Measurements from ENCODE around the gene INPP4B.
"Not testable (repeated sequence)": the region's sequence is repeated elsewhere in the genome, so short reads cannot be mapped to it uniquely, and the experiment has no call there.

INPP4B gene

GRCh38 chr4:142823796-142824195, 22.3 kb downstream of the INPP4B start:
- DNase-seq, result no peak

GRCh38 chr4:142818476-142818875, 27.6 kb downstream of the INPP4B start:
- DNase-seq, result no peak

GRCh38 chr4:142818031-142818430, 28.1 kb downstream of the INPP4B start:
- DNase-seq, result peak in 1 of 2 experiments; percentile 53

- peak; percentile 13 to 78 for DNase-seq
Observed at GRCh38 chr4:142817442-142817841, 28.7 kb downstream of the INPP4B start.

GRCh38 chr4:142815834-142816233, 30.3 kb downstream of the INPP4B start:
- DNase-seq, result peak in 1 of 2 experiments; percentile 11

- DNase-seq, result no peak
Observed at GRCh38 chr4:142813388-142813787, 32.7 kb downstream of the INPP4B start.

GRCh38 chr4:142812091-142812490, 34.0 kb downstream of the INPP4B start:
- no peak for DNase-seq

- no peak for DNase-seq
Observed at GRCh38 chr4:142811034-142811433, 35.1 kb downstream of the INPP4B start.

- no peak for DNase-seq
Observed at GRCh38 chr4:142809559-142809958, 36.5 kb downstream of the INPP4B start.

- DNase-seq, result not testable (repeated sequence)
Observed at GRCh38 chr4:142803879-142804278, 42.2 kb downstream of the INPP4B start.

GRCh38 chr4:142801966-142802365, 44.1 kb downstream of the INPP4B start:
- no peak for DNase-seq

GRCh38 chr4:142781114-142781513, 65.0 kb downstream of the INPP4B start:
- no peak for DNase-seq

GRCh38 chr4:142778900-142779299, 67.2 kb downstream of the INPP4B start:
- DNase-seq, result no peak

- DNase-seq, result no peak
Observed at GRCh38 chr4:142778430-142778829, 67.7 kb downstream of the INPP4B start.

- DNase-seq, result no peak
Observed at GRCh38 chr4:142777045-142777743, 68.9 kb downstream of the INPP4B start.

- no peak for DNase-seq
Observed at GRCh38 chr4:142776026-142776425, 70.1 kb downstream of the INPP4B start.

GRCh38 chr4:142773505-142773904, 72.6 kb downstream of the INPP4B start:
- no peak for DNase-seq

- DNase-seq, result no peak
Observed at GRCh38 chr4:142762280-142762679, 83.8 kb downstream of the INPP4B start.

- DNase-seq, result no peak
Observed at GRCh38 chr4:142752202-142752786, 93.8 kb downstream of the INPP4B start.

- no peak for DNase-seq
Observed at GRCh38 chr4:142743121-142743825, 102.8 kb downstream of the INPP4B start.

GRCh38 chr4:142741995-142742394, 104.1 kb downstream of the INPP4B start:
- DNase-seq, result no peak

GRCh38 chr4:142728233-142728632, 117.9 kb downstream of the INPP4B start:
- DNase-seq, result no peak

- DNase-seq, result no peak
Observed at GRCh38 chr4:142727149-142727548, 119.0 kb downstream of the INPP4B start.

- no peak for DNase-seq
Observed at GRCh38 chr4:142725886-142726285, 120.2 kb downstream of the INPP4B start.
